ENCODE results near the gene PATL1. TPM values are rescaled to one million over a fixed set of nuclear protein-coding genes. Genes with fewer than 3 reads are reported as not detected.
"Not testable (repeated sequence)": the region's sequence is repeated elsewhere in the genome, so short reads cannot be mapped to it uniquely, and the experiment has no call there.

The PATL1 gene
- total RNA-seq, 1 experiment from 2014 or later = 57.8 TPM

GRCh38 chr11:59707371-59707770 is 38.5 kb upstream of the PATL1 start:
- POLR2A ChIA-PET = interaction anchor here (0.6 to 1.0 kb wide), 4 partner anchors 36 to 67 kb away, joined by 3 to 16 read pairs (median 7); partner anchors contain the start of genes PATL1 and STX3
- peaks cover 23% of the 10 kb centered on the region for H3K9me3 Mint-ChIP-seq (ENCODE audit: unreplicated experiment)
- H3K4me3 ChIP-seq (ENCODE audit: low read depth, low read length) = no peak overlapping the region
- CTCF ChIA-PET = interaction anchor here (0.6 to 1.3 kb wide), 3 partner anchors 27 to 47 kb away, joined by 3 to 5 read pairs (median 3); partner anchors contain the start of gene STX3
- H3K27me3 ChIP-seq (replicated peaks; ENCODE audit: control insufficient read depth, insufficient read depth, low read length) = no peaks in the 10 kb centered on the region
- peak overlapping the region; percentile 84 for H3K27ac Mint-ChIP-seq (ENCODE audit: unreplicated experiment)
- H3K36me3 Mint-ChIP-seq (ENCODE audit: insufficient read depth, unreplicated experiment) = peaks cover 14% of the 10 kb centered on the region
- no peaks in the 10 kb centered on the region for H3K36me3 ChIP-seq (ENCODE audit: control insufficient read depth, insufficient read depth, low read length)
- BruUV-seq (replicated peaks) = no TSS peak
- no peaks in the 10 kb centered on the region for H3K27me3 Mint-ChIP-seq (ENCODE audit: insufficient read depth, unreplicated experiment)
- H3K4me3 Mint-ChIP-seq (ENCODE audit: unreplicated experiment) = peak overlapping the region; percentile 34
- TF ChIP-seq CTCF (IDR thresholded peaks at IDR 0.05; ENCODE audit: insufficient read depth in 1 of 2, low read depth in 1 of 2, low read length in 1 of 2, severe bottlenecking in 1 of 2, unreplicated experiment in 1 of 2) = no peak
- intact Hi-C loops (cut with micrococcal nuclease; ENCODE audit: unreplicated experiment) = loop anchor here (1.0 kb wide), 4 partner anchors 25 to 47 kb away; partner anchors contain the start of gene PATL1
- peaks cover 64% of the 10 kb centered on the region for H3K9me3 ChIP-seq
- H3K4me1 Mint-ChIP-seq (ENCODE audit: low read depth, unreplicated experiment) = peaks cover 30% of the 10 kb centered on the region
- peaks cover 53% of the 10 kb centered on the region for H3K4me1 ChIP-seq
- DNase-seq = no peak

- no TSS peak for BruUV-seq (replicated peaks)
- Mint-ChIP-seq H3K27ac (ENCODE audit: unreplicated experiment) (peak overlapping the region; percentile 84), H3K27me3 (ENCODE audit: insufficient read depth, unreplicated experiment) (no peaks in the 10 kb centered on the region), H3K36me3 (ENCODE audit: insufficient read depth, unreplicated experiment) (peaks cover 20% of the 10 kb centered on the region), H3K9me3 (ENCODE audit: unreplicated experiment) (peaks cover 23% of the 10 kb centered on the region), H3K4me3 (ENCODE audit: unreplicated experiment) (peak overlapping the region; percentile 34), H3K4me1 (ENCODE audit: low read depth, unreplicated experiment) (peaks cover 30% of the 10 kb centered on the region)
- peaks cover 53% of the 10 kb centered on the region for H3K4me1 ChIP-seq
- no peaks in the 10 kb centered on the region for H3K36me3 ChIP-seq (ENCODE audit: control insufficient read depth, insufficient read depth, low read length)
- H3K9me3 ChIP-seq = peaks cover 60% of the 10 kb centered on the region
- no peaks in the 10 kb centered on the region for H3K27me3 ChIP-seq (replicated peaks; ENCODE audit: control insufficient read depth, insufficient read depth, low read length)
- ChIA-PET CTCF (interaction anchor here (0.6 to 1.3 kb wide), 3 partner anchors 26 to 48 kb away, joined by 3 to 5 read pairs (median 3); partner anchors contain the start of gene STX3), POLR2A (interaction anchor here (0.6 to 1.0 kb wide), 4 partner anchors 35 to 67 kb away, joined by 3 to 16 read pairs (median 7); partner anchors contain the start of genes PATL1 and STX3)
- intact Hi-C loops (cut with micrococcal nuclease; ENCODE audit: unreplicated experiment) = loop anchor here (1.0 kb wide), 4 partner anchors 25 to 48 kb away; partner anchors contain the start of gene PATL1
- TF ChIP-seq CTCF (IDR thresholded peaks at IDR 0.05; ENCODE audit: insufficient read depth in 1 of 2, low read depth in 1 of 2, low read length in 1 of 2, severe bottlenecking in 1 of 2, unreplicated experiment in 1 of 2) = no peak
- DNase-seq = peak; percentile 88 to 95
- H3K4me3 ChIP-seq (ENCODE audit: low read depth, low read length) = no peak overlapping the region
Measured at GRCh38 chr11:59706518-59707285, 37.9 kb upstream of the PATL1 start.

- CTCF ChIA-PET = no interaction called here
- H3K36me3 ChIP-seq (ENCODE audit: control insufficient read depth, insufficient read depth, low read length) = no peaks in the 10 kb centered on the region
- Mint-ChIP-seq H3K27ac (ENCODE audit: unreplicated experiment) (peak overlapping the region; percentile 84), H3K4me3 (ENCODE audit: unreplicated experiment) (no peak overlapping the region), H3K4me1 (ENCODE audit: low read depth, unreplicated experiment) (peaks cover 30% of the 10 kb centered on the region), H3K9me3 (ENCODE audit: unreplicated experiment) (peaks cover 23% of the 10 kb centered on the region), H3K27me3 (ENCODE audit: insufficient read depth, unreplicated experiment) (no peaks in the 10 kb centered on the region), H3K36me3 (ENCODE audit: insufficient read depth, unreplicated experiment) (peaks cover 20% of the 10 kb centered on the region)
- no peak overlapping the region for H3K4me3 ChIP-seq (ENCODE audit: low read depth, low read length)
- peaks cover 63% of the 10 kb centered on the region for H3K9me3 ChIP-seq
- DNase-seq = no peak
- BruUV-seq (replicated peaks) = no TSS peak
- peaks cover 51% of the 10 kb centered on the region for H3K4me1 ChIP-seq
- no peaks in the 10 kb centered on the region for H3K27me3 ChIP-seq (replicated peaks; ENCODE audit: control insufficient read depth, insufficient read depth, low read length)
- POLR2A ChIA-PET = interaction anchor here (0.6 kb wide), 1 partner anchor 55 kb away, joined by 3 read pairs; no protein-coding TSS in a partner anchor
- intact Hi-C loops (cut with micrococcal nuclease; ENCODE audit: unreplicated experiment) = no loop called here
- TF ChIP-seq CTCF (IDR thresholded peaks at IDR 0.05; ENCODE audit: insufficient read depth in 1 of 2, low read depth in 1 of 2, low read length in 1 of 2, severe bottlenecking in 1 of 2, unreplicated experiment in 1 of 2) = no peak
Measured at GRCh38 chr11:59705294-59705693, 36.5 kb upstream of the PATL1 start.

GRCh38 chr11:59703515-59703914 is 34.7 kb upstream of the PATL1 start:
- Histone ChIP-seq H3K9me3 (peaks cover 51% of the 10 kb centered on the region), H3K4me1 (peaks cover 43% of the 10 kb centered on the region)
- peaks cover 22% of the 10 kb centered on the region for H3K9me3 Mint-ChIP-seq (ENCODE audit: unreplicated experiment)
- H3K4me3 Mint-ChIP-seq (ENCODE audit: unreplicated experiment); H3K36me3 ChIP-seq (ENCODE audit: control insufficient read depth, insufficient read depth, low read length); H3K4me3 ChIP-seq (ENCODE audit: low read depth, low read length); POLR2A ChIA-PET; intact Hi-C loops (cut with micrococcal nuclease; ENCODE audit: unreplicated experiment); BruUV-seq (replicated peaks); DNase-seq; H3K27me3 ChIP-seq (replicated peaks; ENCODE audit: control insufficient read depth, insufficient read depth, low read length); H3K27me3 Mint-ChIP-seq (ENCODE audit: insufficient read depth, unreplicated experiment); CTCF ChIA-PET: not testable (repeated sequence)
- H3K27ac Mint-ChIP-seq (ENCODE audit: unreplicated experiment) = peak overlapping the region; percentile 81
- H3K36me3 Mint-ChIP-seq (ENCODE audit: insufficient read depth, unreplicated experiment) = peaks cover 20% of the 10 kb centered on the region
- H3K4me1 Mint-ChIP-seq (ENCODE audit: low read depth, unreplicated experiment) = peaks cover 32% of the 10 kb centered on the region

Measured in Caco-2 (cell line).